ENCODE measurements around the gene LGR6. TPM values are rescaled to one million over a fixed set of nuclear protein-coding genes. Genes with fewer than 3 reads are reported as not detected.
"Not testable (repeated sequence)": the region's sequence is repeated elsewhere in the genome, so short reads cannot be mapped to it uniquely, and the experiment has no call there.

The LGR6 gene
- total RNA-seq, 4 donors from 2014 or later: under 0.01 to 1.2 (median 0.78) TPM; not detected in 1

GRCh38 chr1:202255343-202255742, 61.7 kb downstream of the LGR6 start:
- peaks cover 0 to 17% (median 0%) of the 10 kb centered on the region in 4 donors for H3K27me3 ChIP-seq
- TF ChIP-seq EP300 (IDR thresholded peaks at IDR 0.05): no peak
- WGBS: 84% methylated on average over 7 of the region's 7 CpGs
- H3K4me3 ChIP-seq: no peak overlapping the region
- H3K36me3 ChIP-seq: no peaks in the 10 kb centered on the region
- intact Hi-C loops (cut with DNase I): no loop called here
- H3K9me3 ChIP-seq: no peaks in the 10 kb centered on the region
- DNase-seq (ENCODE audit: extremely low spot score): no peak
- H3K4me1 ChIP-seq: no peaks in the 10 kb centered on the region
- H3K27ac ChIP-seq (replicated peaks in 1 of 4): no peak overlapping the region

GRCh38 chr1:202259705-202260104, 66.1 kb downstream of the LGR6 start:
- no peak overlapping the region for H3K4me3 ChIP-seq
- no peaks in the 10 kb centered on the region for H3K9me3 ChIP-seq
- 81% methylated on average over 7 of the region's 7 CpGs for WGBS
- no peak overlapping the region for H3K27ac ChIP-seq (replicated peaks in 1 of 4)
- intact Hi-C loops (cut with DNase I): no loop called here
- TF ChIP-seq POLR2AphosphoS5 (IDR thresholded peaks at IDR 0.05) (no peak), POLR2A (IDR thresholded peaks at IDR 0.05; ENCODE audit: low read depth) (no peak), CTCF (IDR thresholded peaks at IDR 0.05) (no peak), EP300 (IDR thresholded peaks at IDR 0.05) (no peak)
- DNase-seq (ENCODE audit: extremely low spot score): no peak
- H3K4me1 ChIP-seq: no peaks in the 10 kb centered on the region
- H3K36me3 ChIP-seq: no peaks in the 10 kb centered on the region
- H3K27me3 ChIP-seq: peaks cover 0 to 33% (median 0%) of the 10 kb centered on the region in 4 donors

- H3K27me3 ChIP-seq: peaks cover 0 to 46% (median 0%) of the 10 kb centered on the region in 4 donors
These were observed 67.8 kb downstream of the LGR6 start for GRCh38 chr1:202261209-202261958.

GRCh38 chr1:202263628-202264027, 70.0 kb downstream of the LGR6 start:
- Histone ChIP-seq H3K27ac (replicated peaks in 1 of 4) (no peak overlapping the region), H3K27me3 (peaks cover 0 to 57% (median 0%) of the 10 kb centered on the region in 4 donors), H3K9me3 (no peaks in the 10 kb centered on the region), H3K4me3 (no peak overlapping the region), H3K4me1 (no peaks in the 10 kb centered on the region), H3K36me3 (no peaks in the 10 kb centered on the region)
- 73% methylated on average over 2 of the region's 2 CpGs for WGBS
- intact Hi-C loops (cut with DNase I): no loop called here
- no peak for TF ChIP-seq CTCF (IDR thresholded peaks at IDR 0.05)
- TF ChIP-seq EP300 (IDR thresholded peaks at IDR 0.05): no peak
- TF ChIP-seq POLR2A (IDR thresholded peaks at IDR 0.05; ENCODE audit: low read depth): no peak
- TF ChIP-seq POLR2AphosphoS5 (IDR thresholded peaks at IDR 0.05): no peak
- no peak for DNase-seq (ENCODE audit: extremely low spot score)

More at GRCh38 chr1:202261209-202261958, 67.8 kb downstream of the LGR6 start:
- H3K27ac ChIP-seq (replicated peaks in 1 of 4); intact Hi-C loops (cut with DNase I); H3K36me3 ChIP-seq; H3K4me3 ChIP-seq; DNase-seq (ENCODE audit: extremely low spot score); H3K4me1 ChIP-seq; H3K9me3 ChIP-seq: not testable (repeated sequence)
- WGBS: 100% methylated on average over 1 of the region's 4 CpGs

GRCh38 chr1:202264300-202264699, 70.7 kb downstream of the LGR6 start:
- peaks cover 0 to 57% (median 0%) of the 10 kb centered on the region in 4 donors for H3K27me3 ChIP-seq
- TF ChIP-seq EP300 (IDR thresholded peaks at IDR 0.05): no peak
- no peak overlapping the region for H3K4me3 ChIP-seq
- intact Hi-C loops (cut with DNase I): no loop called here
- H3K9me3 ChIP-seq: no peaks in the 10 kb centered on the region
- no peak overlapping the region for H3K27ac ChIP-seq (replicated peaks in 1 of 4)
- no peaks in the 10 kb centered on the region for H3K36me3 ChIP-seq
- no peaks in the 10 kb centered on the region for H3K4me1 ChIP-seq
- WGBS: 56% methylated on average over 6 of the region's 6 CpGs
- DNase-seq (ENCODE audit: extremely low spot score): no peak

GRCh38 chr1:202264726-202265125, 71.1 kb downstream of the LGR6 start:
- H3K27me3 ChIP-seq: peaks cover 0 to 57% (median 0%) of the 10 kb centered on the region in 4 donors

More at GRCh38 chr1:202264726-202265125, 71.1 kb downstream of the LGR6 start:
- Histone ChIP-seq H3K9me3 (no peaks in the 10 kb centered on the region), H3K27ac (replicated peaks in 1 of 4) (no peak overlapping the region), H3K4me3 (no peak overlapping the region), H3K4me1 (no peaks in the 10 kb centered on the region), H3K36me3 (no peaks in the 10 kb centered on the region)
- TF ChIP-seq EP300 (IDR thresholded peaks at IDR 0.05): no peak
- TF ChIP-seq CTCF (IDR thresholded peaks at IDR 0.05): no peak
- no peak for TF ChIP-seq POLR2A (IDR thresholded peaks at IDR 0.05; ENCODE audit: low read depth)
- TF ChIP-seq POLR2AphosphoS5 (IDR thresholded peaks at IDR 0.05): no peak
- DNase-seq (ENCODE audit: extremely low spot score): no peak
- 47% methylated on average over 3 of the region's 3 CpGs for WGBS
- intact Hi-C loops (cut with DNase I): no loop called here

Data from esophagus muscularis mucosa (tissue), 4 donors.